CD14-positive monocyte (primary cell): ENCODE data around the gene CWC27. TPM values are rescaled to one million over a fixed set of nuclear protein-coding genes. Genes with fewer than 3 reads are reported as not detected.
"Not testable (repeated sequence)": the region's sequence is repeated elsewhere in the genome, so short reads cannot be mapped to it uniquely, and the experiment has no call there.

Experiments
- DNase-seq, 3 donors: peaks; one replicate each; pipeline ENCODE4 v3.0.0-alpha.2; 2011 to 2022
- H2AFZ ChIP-seq: 2 replicates; pipeline ENCODE4 v1.6.0; 2012; ENCODE audit warnings: mild to moderate bottlenecking, low read depth, low read length, inconsistent platforms; ENCODE audit not compliant: insufficient read depth, poor library complexity, severe bottlenecking
- H3K27ac ChIP-seq, 2 donors: 1 replicate in 1 of 2; 2 replicates in 1 of 2; pipeline ENCODE4 v1.5.1; 2012 to 2013; ENCODE audit warnings: low read length in 2 of 2, control low read depth in 1 of 2, inconsistent platforms in 1 of 2, low read depth in 1 of 2, mild to moderate bottlenecking in 1 of 2
- H3K27me3 ChIP-seq, 2 donors: one replicate each; pipeline versions ENCODE4 v1.6.0 to v1.6.1; 2011 to 2013; ENCODE audit warnings: low read length in 2 of 2; ENCODE audit not compliant: control insufficient read depth in 2 of 2, insufficient read depth in 2 of 2
- H3K36me3 ChIP-seq, 2 donors: replicated peaks in 1 of 2; 1 replicate in 1 of 2; 2 replicates in 1 of 2; pipeline versions ENCODE4 v1.5.1 to v1.6.1; 2012 to 2013; ENCODE audit warnings: low read length in 2 of 2, control low read depth in 1 of 2, inconsistent platforms in 1 of 2, mild to moderate bottlenecking in 1 of 2; ENCODE audit not compliant: insufficient read depth in 2 of 2, control insufficient read depth in 1 of 2
- H3K4me1 ChIP-seq, 2 donors: 1 replicate in 1 of 2; 2 replicates in 1 of 2; pipeline versions ENCODE4 v1.5.1 to v1.6.1; 2012 to 2013; ENCODE audit warnings: low read length in 2 of 2, control low read depth in 1 of 2, inconsistent platforms in 1 of 2, mild to moderate bottlenecking in 1 of 2, moderate library complexity in 1 of 2; ENCODE audit not compliant: insufficient read depth in 2 of 2, control insufficient read depth in 1 of 2
- H3K4me2 ChIP-seq: replicated peaks from 2 replicates; pipeline ENCODE3; 2012; ENCODE audit warnings: low read length, moderate library complexity, mild to moderate bottlenecking; ENCODE audit not compliant: poor library complexity, severe bottlenecking; ENCODE audit errors: extremely low read depth
- H3K4me3 ChIP-seq, 3 experiments: fragments of 200-600 bp in 1 of 3; sonication (generic) in 1 of 3; replicated peaks in 1 of 3; 1 replicate in 2 of 3; 2 replicates in 1 of 3; pipeline ENCODE4 v1.5.1; 2011 to 2013; ENCODE audit warnings: low read length in 3 of 3, mild to moderate bottlenecking in 3 of 3, control low read depth in 2 of 3, low read depth in 2 of 3, inconsistent platforms in 1 of 3, moderate library complexity in 1 of 3
- H3K79me2 ChIP-seq: 2 replicates; pipeline ENCODE4 v1.6.0; 2012; ENCODE audit warnings: mild to moderate bottlenecking, control low read depth, inconsistent platforms, low read length, moderate library complexity; ENCODE audit not compliant: insufficient read depth
- H3K9ac ChIP-seq: 2 replicates; pipeline ENCODE4 v1.6.0; 2017; ENCODE audit warnings: low read length, mild to moderate bottlenecking; ENCODE audit not compliant: insufficient read depth, poor library complexity, severe bottlenecking
- H3K9me3 ChIP-seq, 2 donors: replicated peaks in 1 of 2; 1 replicate in 1 of 2; 2 replicates in 1 of 2; pipeline versions ENCODE4 v1.5.1 to v1.6.1; 2012 to 2013; ENCODE audit warnings: low read length in 2 of 2, control low read depth in 1 of 2; ENCODE audit not compliant: control insufficient read depth in 1 of 2, insufficient read depth in 1 of 2
- H4K20me1 ChIP-seq: 2 replicates; pipeline ENCODE4 v1.6.0; 2012; ENCODE audit warnings: mild to moderate bottlenecking, low read length, control low read depth, moderate library complexity; ENCODE audit not compliant: insufficient read depth
- H3K27ac Mint-ChIP-seq, 7 donors: one replicate each; pipeline ENCODE4 v1.8.0; 2020; ENCODE audit warnings: mild to moderate bottlenecking in 7 of 7, mixed read lengths in 7 of 7, moderate library complexity in 6 of 7, inconsistent platforms in 2 of 7
- H3K27me3 Mint-ChIP-seq, 3 donors: one replicate each; pipeline ENCODE4 v1.8.0; 2021 to 2022; ENCODE audit warnings: low read depth in 3 of 3, mild to moderate bottlenecking in 3 of 3, mixed read lengths in 3 of 3, moderate library complexity in 3 of 3, inconsistent platforms in 1 of 3
- H3K36me3 Mint-ChIP-seq, 2 donors: one replicate each; pipeline ENCODE4 v1.8.0; 2020; ENCODE audit warnings: mixed read lengths in 2 of 2, inconsistent platforms in 1 of 2, mild to moderate bottlenecking in 1 of 2
- H3K4me1 Mint-ChIP-seq: one replicate; pipeline ENCODE4 v1.8.0; 2020; ENCODE audit warnings: mild to moderate bottlenecking, mixed read lengths
- H3K4me3 Mint-ChIP-seq, 2 donors: one replicate each; pipeline ENCODE4 v1.8.0; 2020; ENCODE audit warnings: mild to moderate bottlenecking in 2 of 2, mixed read lengths in 2 of 2, moderate library complexity in 1 of 2
- H3K9me3 Mint-ChIP-seq, 7 donors: one replicate each; pipeline ENCODE4 v1.8.0; 2020 to 2022; ENCODE audit warnings: mixed read lengths in 7 of 7, mild to moderate bottlenecking in 6 of 7, moderate library complexity in 6 of 7, inconsistent platforms in 2 of 7
- CTCF ChIP-seq: fragments of 200-600 bp; IDR thresholded peaks from one replicate; pipeline ENCODE4 v1.8.0; 2022; ENCODE audit warnings: antibody characterized with exemption, mild to moderate bottlenecking
- whole genome bisulfite sequencing: methylation state at CpG from one replicate; pipeline ENCODE4 v1.1.5; 2013; ENCODE audit warnings: missing lambda C conversion rate; ENCODE audit not compliant: insufficient coverage; 5-methylcytosine and 5-hydroxymethylcytosine counted together
- intact Hi-C, 2 donors: fragments of 100-400 bp; cut with micrococcal nuclease; formaldehyde crosslinking; loops; one replicate each; pipeline versions ENCODE4 v1.15.0 to v1.15.1; 2023
- polyA plus RNA-seq, 3 donors: library from polyadenylated mRNA; depleted of rRNA in 1 of 3; unstranded in 2 of 3; stranded (reverse) in 1 of 3; fragments of 300-500 nt in 2 of 3; fragments of >200 nt in 1 of 3; fragmentation: Illumina TruSeq in 2 of 3; gene quantifications; 1 replicate in 2 of 3; 2 replicates in 1 of 3; pipeline ENCODE4 v1.2.3, GENCODE V29; 2012 to 2021

CWC27 gene
- polyA plus RNA-seq, 3 donors: 6.6 to 18.9 (median 14.5) TPM

GRCh38 chr5:64930672-64931318 lies 162.1 kb downstream of the CWC27 start:
- no peak overlapping the region for H3K4me2 ChIP-seq
- H3K27ac Mint-ChIP-seq: no peak overlapping the region
- intact Hi-C loops: no loop called here
- no peak overlapping the region for H3K4me3 ChIP-seq
- H3K79me2 ChIP-seq: no peaks in the 10 kb centered on the region
- WGBS: no CpG with 5 or more reads among the region's 2 CpGs
- no peaks in the 10 kb centered on the region for H3K4me1 ChIP-seq
- H3K9me3 Mint-ChIP-seq: peaks cover 0 to 9% (median 3%) of the 10 kb centered on the region in 7 donors
- no peaks in the 10 kb centered on the region for H3K36me3 ChIP-seq
- TF ChIP-seq CTCF: no peak
- no peaks in the 10 kb centered on the region for H4K20me1 ChIP-seq
- H2AFZ ChIP-seq: no peak overlapping the region
- no peaks in the 10 kb centered on the region for H3K9me3 ChIP-seq
- DNase-seq: no peak
- H3K4me1 Mint-ChIP-seq: no peaks in the 10 kb centered on the region
- H3K9ac ChIP-seq: no peak overlapping the region
- H3K27ac ChIP-seq: no peak overlapping the region
- H3K27me3 Mint-ChIP-seq: peaks cover 0 to 2% (median 0%) of the 10 kb centered on the region in 3 donors
- H3K36me3 Mint-ChIP-seq: peaks cover 17 to 19% of the 10 kb centered on the region in 2 donors
- H3K4me3 Mint-ChIP-seq: no peak overlapping the region
- H3K27me3 ChIP-seq: no peaks in the 10 kb centered on the region

GRCh38 chr5:64939422-64939771 lies 170.7 kb downstream of the CWC27 start:
- H3K4me3 Mint-ChIP-seq, H3K9ac ChIP-seq, H3K36me3 ChIP-seq, H3K27ac ChIP-seq, intact Hi-C loops, H3K4me1 Mint-ChIP-seq, H4K20me1 ChIP-seq, H3K27me3 ChIP-seq, H3K27me3 Mint-ChIP-seq, DNase-seq, H3K4me2 ChIP-seq, H3K4me1 ChIP-seq, H3K4me3 ChIP-seq, H3K27ac Mint-ChIP-seq, H3K9me3 ChIP-seq, H2AFZ ChIP-seq, H3K79me2 ChIP-seq: not testable (repeated sequence)
- 96% methylated on average over 4 of the region's 4 CpGs for WGBS
- Mint-ChIP-seq H3K36me3 (peaks cover 18 to 35% of the 10 kb centered on the region in 2 donors), H3K9me3 (peaks cover 2 to 23% (median 14%) of the 10 kb centered on the region in 7 donors)
